ENCODE data around the gene SDR39U1.

SDR39U1 gene

DNA sequence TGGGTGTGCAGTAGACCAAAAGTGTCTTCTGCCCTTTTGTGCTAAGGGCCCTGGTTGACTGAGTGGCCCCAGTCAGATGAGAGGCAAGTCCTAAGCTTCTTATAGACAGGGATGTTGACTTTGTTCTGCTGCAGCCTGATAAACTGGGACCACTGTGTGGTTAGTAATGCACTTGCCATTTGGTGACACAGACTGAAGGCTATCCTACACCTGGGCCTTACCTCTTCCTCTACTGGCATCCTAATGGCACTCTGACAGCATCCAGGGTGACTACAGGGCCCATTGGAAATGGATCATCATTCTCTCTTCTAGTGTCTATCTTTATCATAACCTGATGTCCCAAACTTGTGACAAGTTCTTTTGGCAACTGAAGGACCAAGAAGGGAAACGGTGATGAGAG, 3.3 kb downstream of the SDR39U1 start:
- TF ChIP-seq Cebpa-rat (IDR thresholded peaks at IDR 0.05) = no peak
- Histone ChIP-seq H3K36me3 (peaks cover 33 to 63% (median 55%) of the 10 kb centered on the region in 11 experiments), H3K4me2 (peak overlapping the region in 10 of 11 experiments; percentile 91 to 99 (median 97); a peak in 19 of 22 replicates)

DNA sequence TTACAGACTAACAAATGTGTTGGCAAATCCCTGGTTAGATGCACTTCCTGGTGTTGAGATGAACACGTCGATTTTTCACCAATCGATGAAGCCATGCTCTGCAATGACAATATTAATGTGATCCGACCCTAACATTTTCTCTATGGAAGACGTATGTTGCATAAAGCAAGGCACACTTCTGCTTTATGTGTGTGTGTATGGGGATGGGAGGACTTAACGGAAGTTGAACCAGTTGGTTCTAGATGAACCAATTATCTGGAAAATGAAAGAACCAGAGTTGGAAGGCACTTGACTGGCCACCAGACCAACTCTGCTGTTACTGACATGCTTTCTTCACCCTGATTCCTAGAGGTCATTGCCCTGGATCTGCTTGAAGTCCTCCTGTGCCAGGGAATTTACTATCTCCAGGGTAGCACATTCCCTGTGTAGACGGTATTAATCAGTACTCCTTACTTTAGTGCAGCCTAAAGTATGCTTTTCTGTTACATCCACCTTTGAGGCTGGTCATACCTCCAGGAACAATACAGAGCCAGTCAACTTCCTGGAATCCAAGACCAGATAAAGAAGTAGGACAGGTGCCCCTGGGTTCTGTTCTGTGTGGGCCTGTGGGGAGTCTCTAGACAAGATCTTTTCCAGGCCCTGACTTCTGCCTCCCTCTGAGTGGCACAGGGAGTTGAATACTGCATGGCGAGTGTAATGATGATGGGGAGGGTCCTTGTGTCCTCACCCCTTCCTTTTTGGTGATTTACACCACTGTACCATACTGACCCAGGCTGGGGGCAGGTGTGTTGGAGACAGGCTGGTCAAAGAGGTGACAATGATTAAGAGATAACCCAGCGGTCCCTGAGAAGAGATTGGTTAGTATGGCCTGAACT, 4.1 kb downstream of the SDR39U1 start:
- Histone ChIP-seq H3K9ac (peak overlapping the region in 10 of 11 experiments; percentile 15 to 91 (median 84); a peak in 16 of 22 replicates), H3K9me3 (replicated peaks in 1 of 11) (no peaks in the 10 kb centered on the region), H3K27me3 (no peaks in the 10 kb centered on the region), H3K4me2 (peak overlapping the region in 10 of 11 experiments; percentile 88 to 99 (median 97); a peak in 20 of 22 replicates), H3K36me3 (peaks cover 40 to 69% (median 63%) of the 10 kb centered on the region in 11 experiments), H3K27ac (peak overlapping the region in 8 of 11 experiments; percentile 88 to 97 (median 92); a peak in 17 of 22 replicates), H4K20me1 (peaks cover 0 to 49% (median 7%) of the 10 kb centered on the region in 11 experiments; a peak in 7 of 22 replicates), H3K4me3 (peak overlapping the region in 7 of 10 experiments; percentile 55 to 69 (median 62); a peak in 6 of 20 replicates), H3K4me1 (peaks cover 75 to 89% (median 87%) of the 10 kb centered on the region in 10 experiments)
- no peak for TF ChIP-seq Cebpa-rat (IDR thresholded peaks at IDR 0.05)

More for the DNA sequence above, 3.3 kb downstream of the SDR39U1 start:
- Histone ChIP-seq H3K9ac (0 out of 22 replicates have a peak overlapping the region, but pooled peaks of 2 of the 11 experiments have one; percentile 15 to 53), H3K4me1 (peaks cover 75 to 84% (median 82%) of the 10 kb centered on the region in 10 experiments), H3K27me3 (no peaks in the 10 kb centered on the region), H3K9me3 (replicated peaks in 1 of 11) (peaks cover 0 to 3% (median 2%) of the 10 kb centered on the region in 11 experiments; a peak in 11 of 22 replicates), H3K4me3 (no peak overlapping the region), H4K20me1 (peaks cover 0 to 43% (median 7%) of the 10 kb centered on the region in 11 experiments; a peak in 7 of 22 replicates), H3K27ac (peak overlapping the region in 5 of 11 experiments; percentile 90 to 97 (median 95); a peak in 6 of 22 replicates)

DNA sequence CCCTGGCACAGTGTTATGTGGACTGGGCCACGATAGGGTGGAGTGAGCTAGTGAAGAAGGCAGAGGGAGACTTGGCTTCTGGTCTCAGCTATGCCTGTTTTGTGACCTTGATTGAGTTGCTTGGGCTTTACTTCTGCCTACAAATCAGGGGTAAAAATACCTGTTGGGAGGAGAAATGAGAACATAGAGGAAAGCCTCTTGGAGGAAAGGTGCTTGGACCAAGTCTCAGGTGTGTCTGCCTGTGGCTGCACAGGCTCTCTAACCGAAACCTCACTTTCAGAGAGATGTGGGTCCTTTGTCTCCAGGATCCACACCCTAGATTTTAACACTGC, 4.9 kb downstream of the SDR39U1 start:
- H3K27me3 ChIP-seq = no peaks in the 10 kb centered on the region
- H3K36me3 ChIP-seq = peaks cover 47 to 77% (median 71%) of the 10 kb centered on the region in 11 experiments
- H3K9me3 ChIP-seq (replicated peaks in 1 of 11) = no peaks in the 10 kb centered on the region
- peaks cover 77 to 93% (median 92%) of the 10 kb centered on the region in 10 experiments for H3K4me1 ChIP-seq
- peak overlapping the region; percentile 64 to 91 (median 83); a peak in 21 of 22 replicates for H3K9ac ChIP-seq
- H3K4me2 ChIP-seq = peak overlapping the region; percentile 70 to 99 (median 96)
- TF ChIP-seq Cebpa-rat (IDR thresholded peaks at IDR 0.05) = no peak
- H3K27ac ChIP-seq = peak overlapping the region; percentile 44 to 97 (median 90); a peak in 21 of 22 replicates
- H4K20me1 ChIP-seq = peaks cover 0 to 56% (median 9%) of the 10 kb centered on the region in 11 experiments; a peak in 12 of 22 replicates
- peak overlapping the region in 8 of 10 experiments; percentile 55 to 69 (median 62); a peak in 16 of 20 replicates for H3K4me3 ChIP-seq

DNA sequence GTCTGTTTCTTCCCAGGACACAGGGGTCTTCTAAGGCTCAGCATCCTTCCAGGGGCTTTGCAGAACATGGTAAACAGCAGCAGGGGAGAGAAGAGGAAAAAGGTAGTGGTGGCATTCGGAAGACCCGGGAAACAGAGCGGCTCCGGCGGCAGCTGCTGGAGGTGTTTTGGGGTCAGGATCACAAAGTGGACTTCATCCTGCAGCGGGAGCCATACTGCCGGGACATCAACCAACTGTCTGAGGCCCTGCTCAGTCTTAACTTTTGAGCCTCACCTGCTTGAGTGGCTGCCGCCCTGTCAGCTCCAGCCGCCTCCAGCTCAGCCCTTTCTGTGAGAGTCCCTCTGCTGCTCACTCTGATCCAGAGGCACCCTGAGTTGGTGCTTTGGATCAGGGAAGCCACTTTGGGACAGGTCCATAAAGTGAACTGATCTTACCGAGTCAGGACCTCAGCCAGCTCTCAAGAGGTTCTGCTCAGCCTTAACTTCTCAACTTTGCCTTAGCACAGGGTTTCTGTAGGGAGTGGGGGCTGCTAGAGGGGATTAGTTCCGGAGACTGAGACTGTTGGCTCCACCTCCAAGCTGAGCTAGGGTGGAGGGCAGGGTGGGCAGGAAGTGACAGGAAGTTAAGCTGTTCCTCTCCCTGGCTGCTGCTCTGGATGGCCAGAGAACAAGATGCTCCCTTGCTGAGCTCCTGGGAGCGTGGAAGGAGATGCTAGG, 5.4 kb downstream of the SDR39U1 start:
- Histone ChIP-seq H3K27ac (peak overlapping the region; percentile 44 to 97 (median 90); a peak in 21 of 22 replicates), H3K9me3 (replicated peaks in 1 of 11) (no peaks in the 10 kb centered on the region), H3K36me3 (peaks cover 53 to 82% (median 76%) of the 10 kb centered on the region in 11 experiments), H3K4me3 (peak overlapping the region in 9 of 10 experiments; percentile 30 to 69 (median 61); a peak in 18 of 20 replicates), H3K4me1 (peaks cover 82 to 98% (median 97%) of the 10 kb centered on the region in 10 experiments), H3K9ac (peak overlapping the region; percentile 64 to 91 (median 83)), H4K20me1 (peaks cover 2 to 62% (median 13%) of the 10 kb centered on the region in 11 experiments; a peak in 15 of 22 replicates), H3K4me2 (peak overlapping the region; percentile 70 to 99 (median 96)), H3K27me3 (no peaks in the 10 kb centered on the region)
- TF ChIP-seq Cebpa-rat (IDR thresholded peaks at IDR 0.05) = no peak

DNA sequence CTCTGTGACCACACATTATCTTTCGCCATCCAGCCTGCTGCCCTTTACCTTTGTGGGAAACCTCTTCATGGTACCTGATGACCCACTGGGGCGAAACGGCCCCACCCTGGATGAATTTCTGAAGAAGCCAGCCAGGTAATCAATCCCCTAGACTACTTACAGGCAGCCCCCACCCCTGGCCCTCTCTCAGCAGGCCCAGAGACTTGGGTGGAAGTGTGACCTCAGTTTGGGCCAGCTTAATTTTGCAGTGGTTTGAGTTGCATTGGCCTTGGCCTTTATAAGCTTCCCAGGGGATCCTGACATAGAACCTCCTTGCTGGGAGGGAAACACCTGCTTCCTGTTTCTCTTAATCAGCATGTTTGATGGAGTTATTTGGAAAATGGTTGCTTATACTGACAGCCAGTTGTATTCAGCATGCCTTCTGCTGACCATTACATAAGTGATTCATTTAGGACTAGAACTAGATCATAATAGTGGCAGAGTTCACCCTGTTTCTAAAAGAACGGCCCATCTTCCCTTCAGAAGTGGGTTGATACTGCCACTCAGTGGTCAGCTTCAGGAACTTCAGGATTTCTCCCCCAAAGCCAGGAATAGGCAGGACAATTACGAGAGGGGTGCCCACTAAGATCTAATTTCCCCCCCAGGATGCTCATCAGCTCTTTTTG, 6.1 kb downstream of the SDR39U1 start:
- peak overlapping the region; percentile 64 to 91 (median 83) for H3K9ac ChIP-seq
- peak in 5 of 11 experiments; percentile 39 to 92 (median 64); a peak in 8 of 22 replicates for TF ChIP-seq Cebpa-rat (IDR thresholded peaks at IDR 0.05)

DNA sequence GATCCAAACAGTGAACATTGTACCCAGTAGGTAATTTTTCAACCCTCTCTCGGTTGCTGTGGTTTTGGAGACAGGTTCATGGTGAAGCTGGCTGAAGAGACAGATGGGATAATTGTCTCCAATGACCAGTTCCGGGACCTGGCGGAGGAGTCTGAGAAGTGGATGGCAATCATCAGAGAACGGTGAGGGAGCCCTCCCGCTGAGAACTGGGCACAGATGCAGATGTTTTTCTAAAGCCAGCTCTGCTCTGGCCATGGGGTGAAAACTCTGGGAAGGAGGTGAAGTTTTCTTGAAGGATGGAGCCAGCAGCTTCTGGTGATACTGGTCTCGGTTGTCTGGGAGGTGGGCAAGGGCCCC, 6.6 kb downstream of the SDR39U1 start:
- TF ChIP-seq Cebpa-rat (IDR thresholded peaks at IDR 0.05) = no peak
- Histone ChIP-seq H3K4me2 (peak overlapping the region; percentile 70 to 99 (median 96)), H3K27ac (peak overlapping the region in 10 of 11 experiments; percentile 41 to 97 (median 91); a peak in 20 of 22 replicates), H3K9me3 (replicated peaks in 1 of 11) (no peaks in the 10 kb centered on the region), H3K9ac (peak overlapping the region; percentile 32 to 91 (median 83); a peak in 19 of 22 replicates), H3K4me3 (peak overlapping the region in 8 of 10 experiments; percentile 55 to 69 (median 62); a peak in 14 of 20 replicates), H4K20me1 (peaks cover 4 to 69% (median 24%) of the 10 kb centered on the region in 11 experiments; a peak in 15 of 22 replicates), H3K4me1 (peaks cover 84 to 100% (median 99%) of the 10 kb centered on the region in 10 experiments), H3K27me3 (no peaks in the 10 kb centered on the region), H3K36me3 (peaks cover 54 to 86% (median 74%) of the 10 kb centered on the region in 11 experiments)

More for the DNA sequence above, 6.1 kb downstream of the SDR39U1 start:
- Histone ChIP-seq H4K20me1 (peaks cover 4 to 67% (median 19%) of the 10 kb centered on the region in 11 experiments; a peak in 15 of 22 replicates), H3K4me3 (peak overlapping the region in 9 of 10 experiments; percentile 30 to 69 (median 61); a peak in 18 of 20 replicates), H3K27me3 (no peaks in the 10 kb centered on the region), H3K36me3 (peaks cover 55 to 86% (median 78%) of the 10 kb centered on the region in 11 experiments), H3K4me1 (peaks cover 84 to 100% (median 99%) of the 10 kb centered on the region in 10 experiments), H3K9me3 (replicated peaks in 1 of 11) (no peaks in the 10 kb centered on the region), H3K27ac (peak overlapping the region; percentile 44 to 97 (median 90); a peak in 20 of 22 replicates), H3K4me2 (peak overlapping the region; percentile 70 to 99 (median 96))

DNA sequence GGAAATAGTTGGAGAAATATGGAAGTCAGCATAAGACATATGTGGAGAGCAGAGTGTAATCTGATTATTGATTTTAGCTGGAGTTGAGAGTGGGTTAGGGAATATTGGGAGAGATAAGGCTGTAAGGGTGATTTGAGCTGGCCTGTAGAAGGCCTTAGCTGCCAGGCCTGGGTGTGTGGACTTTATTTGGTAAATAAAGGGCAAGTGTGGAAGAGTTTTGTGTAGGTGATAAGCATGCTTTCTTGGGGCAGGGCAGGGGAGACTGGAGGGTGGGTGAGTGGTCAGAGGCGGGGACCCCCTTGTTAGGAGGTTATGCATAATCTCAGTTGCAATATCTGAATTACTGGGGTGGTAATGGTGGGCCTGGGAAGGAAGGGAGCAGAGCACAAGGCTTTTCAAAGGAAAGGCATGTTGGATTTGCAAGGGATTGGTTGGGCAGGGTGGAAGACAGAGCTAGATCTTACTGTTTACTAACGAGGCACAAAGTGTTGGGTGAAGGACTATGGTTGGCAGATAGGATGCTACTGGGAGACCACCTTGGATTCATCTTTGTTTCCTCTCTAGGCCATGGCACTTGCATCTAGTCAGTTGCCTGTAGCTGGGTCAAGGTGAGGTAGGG, 7.3 kb downstream of the SDR39U1 start:
- peaks cover 78 to 99% (median 96%) of the 10 kb centered on the region in 10 experiments for H3K4me1 ChIP-seq
- peaks cover 48 to 79% (median 68%) of the 10 kb centered on the region in 11 experiments for H3K36me3 ChIP-seq
- H3K9ac ChIP-seq = peak overlapping the region in 10 of 11 experiments; percentile 1 to 91 (median 84); a peak in 14 of 22 replicates
- H3K4me2 ChIP-seq = peak overlapping the region in 9 of 11 experiments; percentile 93 to 99 (median 98); a peak in 19 of 22 replicates
- peak overlapping the region in 4 of 10 experiments; percentile 5 to 63 (median 60); a peak in 1 of 20 replicates for H3K4me3 ChIP-seq
- H4K20me1 ChIP-seq = peaks cover 4 to 63% (median 23%) of the 10 kb centered on the region in 11 experiments; a peak in 15 of 22 replicates
- TF ChIP-seq Cebpa-rat (IDR thresholded peaks at IDR 0.05) = no peak
- peak overlapping the region in 9 of 11 experiments; percentile 81 to 97 (median 92); a peak in 18 of 22 replicates for H3K27ac ChIP-seq
- H3K27me3 ChIP-seq = no peaks in the 10 kb centered on the region
- no peaks in the 10 kb centered on the region for H3K9me3 ChIP-seq (replicated peaks in 1 of 11)
